Parathyroid adenoma (tissue), 2 donors: ENCODE results near the gene TDP1.

Source experiments
- H2AFZ ChIP-seq: fragments of 300-600 bp; sonication (generic); one replicate; pipeline ENCODE4 v1.7.0; 2017; ENCODE audit warnings: antibody characterized with exemption, mild to moderate bottlenecking
- H3K27ac ChIP-seq: fragments of 300-600 bp; sonication (generic); one replicate; pipeline ENCODE4 v1.7.0; 2017
- H3K27me3 ChIP-seq: fragments of 300-600 bp; sonication (generic); one replicate; pipeline ENCODE4 v1.7.0; 2017; ENCODE audit warnings: low read length; ENCODE audit not compliant: control insufficient read depth, insufficient read depth
- H3K36me3 ChIP-seq: fragments of 300-600 bp; sonication (generic); one replicate; pipeline ENCODE4 v1.7.0; 2017; ENCODE audit warnings: low read length; ENCODE audit not compliant: control insufficient read depth, insufficient read depth
- H3K4me1 ChIP-seq: fragments of 300-600 bp; sonication (generic); one replicate; pipeline ENCODE4 v1.7.0; 2017; ENCODE audit warnings: control low read depth
- H3K4me2 ChIP-seq: fragments of 300-600 bp; sonication (generic); one replicate; pipeline ENCODE4 v1.7.0; 2017; ENCODE audit warnings: low read length
- H3K4me3 ChIP-seq: fragments of 300-600 bp; sonication (generic); one replicate; pipeline ENCODE4 v1.7.0; 2017; ENCODE audit warnings: low read depth, low read length
- H3K79me2 ChIP-seq: fragments of 300-600 bp; sonication (generic); one replicate; pipeline ENCODE4 v1.7.0; 2017; ENCODE audit warnings: control low read depth
- H3K9ac ChIP-seq: fragments of 300-600 bp; sonication (generic); one replicate; pipeline ENCODE4 v1.7.0; 2017; ENCODE audit warnings: mild to moderate bottlenecking
- H3K9me3 ChIP-seq: fragments of 300-600 bp; sonication (generic); one replicate; pipeline ENCODE4 v1.7.0; 2017; ENCODE audit warnings: low read length; ENCODE audit not compliant: control insufficient read depth
- TF ChIP-seq, protein P1 (sequence below): fragments of 300-600 bp; sonication (generic); IDR thresholded peaks from one replicate; pipeline ENCODE4 v1.7.0; 2017; ENCODE audit warnings: antibody characterized with exemption, mild to moderate bottlenecking
- donor health status: primary hyperparathyroidism.

Gene TDP1

DNA sequence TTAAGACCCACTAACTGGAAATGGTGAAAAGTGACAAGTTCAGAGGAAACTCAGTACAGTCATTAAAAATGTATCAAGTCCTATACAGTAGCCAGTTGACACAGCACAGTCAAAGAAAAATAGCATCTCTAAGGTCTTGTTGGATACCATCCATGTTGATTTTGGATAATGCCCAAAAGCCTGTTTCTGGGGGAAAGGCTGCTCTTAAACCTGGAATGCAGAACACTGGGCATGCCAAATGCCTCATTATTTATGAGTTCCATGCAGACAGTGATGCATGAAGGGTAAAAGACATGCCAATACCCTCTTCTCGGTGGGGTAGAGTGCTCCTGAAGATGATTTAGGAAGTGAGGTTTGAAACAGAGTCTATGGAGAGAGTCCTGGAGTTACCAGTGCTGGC, 135.7 kb downstream of the TDP1 start:
- H3K79me2 ChIP-seq: no peaks in the 10 kb centered on the region
- peak overlapping the region; percentile 23 for H3K4me2 ChIP-seq
- no peaks in the 10 kb centered on the region for H3K36me3 ChIP-seq
- no peaks in the 10 kb centered on the region for H3K27me3 ChIP-seq
- no peak overlapping the region for H2AFZ ChIP-seq
- H3K9me3 ChIP-seq: no peaks in the 10 kb centered on the region
- peaks cover 2% of the 10 kb centered on the region for H3K4me1 ChIP-seq
- H3K27ac ChIP-seq: no peak overlapping the region
- H3K9ac ChIP-seq: no peak overlapping the region
- TF ChIP-seq, protein P1, sequence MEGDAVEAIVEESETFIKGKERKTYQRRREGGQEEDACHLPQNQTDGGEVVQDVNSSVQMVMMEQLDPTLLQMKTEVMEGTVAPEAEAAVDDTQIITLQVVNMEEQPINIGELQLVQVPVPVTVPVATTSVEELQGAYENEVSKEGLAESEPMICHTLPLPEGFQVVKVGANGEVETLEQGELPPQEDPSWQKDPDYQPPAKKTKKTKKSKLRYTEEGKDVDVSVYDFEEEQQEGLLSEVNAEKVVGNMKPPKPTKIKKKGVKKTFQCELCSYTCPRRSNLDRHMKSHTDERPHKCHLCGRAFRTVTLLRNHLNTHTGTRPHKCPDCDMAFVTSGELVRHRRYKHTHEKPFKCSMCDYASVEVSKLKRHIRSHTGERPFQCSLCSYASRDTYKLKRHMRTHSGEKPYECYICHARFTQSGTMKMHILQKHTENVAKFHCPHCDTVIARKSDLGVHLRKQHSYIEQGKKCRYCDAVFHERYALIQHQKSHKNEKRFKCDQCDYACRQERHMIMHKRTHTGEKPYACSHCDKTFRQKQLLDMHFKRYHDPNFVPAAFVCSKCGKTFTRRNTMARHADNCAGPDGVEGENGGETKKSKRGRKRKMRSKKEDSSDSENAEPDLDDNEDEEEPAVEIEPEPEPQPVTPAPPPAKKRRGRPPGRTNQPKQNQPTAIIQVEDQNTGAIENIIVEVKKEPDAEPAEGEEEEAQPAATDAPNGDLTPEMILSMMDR: no peak
- H3K4me3 ChIP-seq: no peak overlapping the region

DNA sequence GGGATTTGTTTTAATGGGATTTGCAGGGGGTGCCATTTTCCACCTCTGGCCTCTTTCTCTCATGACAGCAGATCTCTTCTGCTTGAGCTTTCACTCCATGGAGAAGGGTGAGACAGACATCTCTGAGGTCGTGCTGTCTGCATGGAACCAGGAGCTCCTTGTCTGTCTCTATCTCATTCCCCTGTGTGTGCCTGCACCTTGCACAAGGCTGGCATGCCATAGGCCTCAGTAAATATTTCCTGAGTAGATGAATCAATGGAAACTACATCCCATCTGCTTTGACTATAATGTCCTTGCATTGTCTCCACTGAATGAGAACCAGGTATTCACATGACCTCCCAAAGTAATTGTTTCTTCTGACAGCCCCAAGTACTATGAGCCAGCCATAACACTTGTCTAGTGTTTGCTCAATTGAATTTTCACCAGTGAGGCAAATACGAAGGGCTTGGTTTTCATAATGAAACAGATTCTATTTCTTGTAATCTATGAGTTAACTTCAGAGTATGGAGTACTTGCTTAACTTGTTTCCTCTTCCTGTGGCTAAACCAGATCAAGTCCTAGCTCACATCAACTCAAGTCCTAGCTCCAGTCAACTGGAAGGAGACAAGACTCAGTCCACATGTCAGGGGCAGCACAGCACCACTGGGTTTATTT, 138.3 kb downstream of the TDP1 start:
- no peak overlapping the region for H3K4me3 ChIP-seq
- H2AFZ ChIP-seq: no peak overlapping the region
- no peak overlapping the region for H3K4me2 ChIP-seq
- no peaks in the 10 kb centered on the region for H3K27me3 ChIP-seq
- H3K79me2 ChIP-seq: no peaks in the 10 kb centered on the region
- H3K27ac ChIP-seq: no peak overlapping the region
- H3K4me1 ChIP-seq: peaks cover 2% of the 10 kb centered on the region
- no peaks in the 10 kb centered on the region for H3K9me3 ChIP-seq
- no peaks in the 10 kb centered on the region for H3K36me3 ChIP-seq
- H3K9ac ChIP-seq: no peak overlapping the region
- TF ChIP-seq, protein P1: no peak
